Measurements from ENCODE around the gene MPDU1. TPM values are rescaled to one million over a fixed set of nuclear protein-coding genes. Genes with fewer than 3 reads are reported as not detected.

Gene MPDU1
- total RNA-seq, 1 donor, result 127 TPM

DNA sequence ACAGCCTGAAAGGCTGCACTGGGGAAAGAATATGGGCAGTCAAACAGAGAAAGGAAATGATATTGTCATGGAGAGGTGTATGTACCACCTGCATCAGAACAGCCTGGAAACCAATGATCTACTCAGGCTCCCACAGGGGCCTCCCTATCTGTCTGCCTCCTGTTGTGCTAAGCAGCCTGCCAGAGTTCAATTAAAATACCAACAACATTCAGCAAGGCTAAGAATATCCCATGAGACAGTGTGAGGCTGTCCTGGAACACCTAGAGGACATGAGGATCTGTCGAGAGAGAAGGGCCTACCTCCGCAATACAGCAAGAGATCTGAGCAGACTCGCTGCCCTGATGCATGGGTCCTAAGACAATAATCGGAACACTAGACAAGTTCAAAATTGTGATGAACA lies 22.6 kb downstream of the MPDU1 start:
- DNase-seq (ENCODE audit: low read depth), result no peak
- no peak for TF ChIP-seq CTCF (IDR thresholded peaks at IDR 0.05; ENCODE audit: insufficient read depth, low read length)
- no peak overlapping the region for H3K4me3 ChIP-seq (ENCODE audit: low read depth, low read length)

GRCh38 chr17:7610641-7611040 lies 27.0 kb downstream of the MPDU1 start:
- TF ChIP-seq CTCF (IDR thresholded peaks at IDR 0.05; ENCODE audit: insufficient read depth, low read length), result no peak
- no peak overlapping the region for H3K4me3 ChIP-seq (ENCODE audit: low read depth, low read length)
- DNase-seq (ENCODE audit: low read depth), result no peak

DNA sequence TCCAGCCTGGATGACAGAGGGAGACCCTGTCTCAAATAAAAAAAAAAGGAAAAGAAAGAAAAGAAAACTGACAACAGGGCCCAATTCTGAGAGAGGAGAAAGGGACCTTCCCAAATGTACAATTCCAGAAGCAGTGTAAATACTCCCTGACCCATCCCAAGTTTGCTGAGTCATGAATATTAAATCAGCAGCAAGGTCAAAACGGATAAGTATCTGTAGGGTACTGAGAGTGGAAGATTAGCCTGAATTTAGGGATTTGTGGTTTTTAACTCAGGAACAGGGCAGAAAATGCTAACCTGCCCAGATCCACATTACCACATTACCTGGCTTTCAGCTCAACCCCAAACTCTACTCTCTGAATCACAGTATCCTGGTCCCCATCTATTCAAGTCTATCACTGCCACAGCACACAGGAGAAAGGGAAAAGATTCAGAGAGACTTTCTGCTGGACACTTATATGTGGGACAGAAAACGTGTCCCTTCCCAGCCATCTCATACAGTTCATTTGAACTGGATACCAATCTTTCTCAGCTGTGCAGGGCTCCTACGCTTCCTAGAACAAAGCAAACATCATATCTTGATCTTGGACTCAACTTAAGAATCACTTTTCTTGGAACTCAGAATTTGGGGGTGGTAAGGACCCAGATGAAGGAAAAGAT lies 28.1 kb downstream of the MPDU1 start:
- no peak for TF ChIP-seq CTCF (IDR thresholded peaks at IDR 0.05; ENCODE audit: insufficient read depth, low read length)
- peak overlapping the region; percentile 20 for H3K4me3 ChIP-seq (ENCODE audit: low read depth, low read length)
- DNase-seq (ENCODE audit: low read depth), result peak; percentile 21

DNA sequence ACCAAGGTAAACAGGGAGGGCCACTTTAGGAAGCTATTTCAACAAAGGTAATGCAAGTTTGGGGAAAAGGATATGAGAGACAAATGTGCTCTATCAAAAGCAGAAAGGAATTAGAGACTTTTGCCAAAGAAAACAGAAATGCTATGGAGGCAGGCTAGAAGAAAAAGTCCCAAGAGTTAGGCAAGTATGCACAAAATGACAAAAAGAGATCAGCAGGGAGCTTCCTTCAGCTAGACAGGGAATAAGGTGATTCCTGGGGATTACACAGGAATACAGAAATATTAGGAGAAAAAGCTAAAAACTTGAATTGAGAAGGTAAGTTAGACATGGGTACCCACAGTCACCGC lies 28.6 kb downstream of the MPDU1 start:
- DNase-seq (ENCODE audit: low read depth), result peak; percentile 45
- peak overlapping the region; percentile 20 for H3K4me3 ChIP-seq (ENCODE audit: low read depth, low read length)
- TF ChIP-seq CTCF (IDR thresholded peaks at IDR 0.05; ENCODE audit: insufficient read depth, low read length), result no peak

GRCh38 chr17:7613769-7614424 lies 30.2 kb downstream of the MPDU1 start:
- H3K4me3 ChIP-seq (ENCODE audit: low read depth, low read length), result peak overlapping the region; percentile 75
- peak; percentile 43 for DNase-seq (ENCODE audit: low read depth)
- no peak for TF ChIP-seq CTCF (IDR thresholded peaks at IDR 0.05; ENCODE audit: insufficient read depth, low read length)

DNA sequence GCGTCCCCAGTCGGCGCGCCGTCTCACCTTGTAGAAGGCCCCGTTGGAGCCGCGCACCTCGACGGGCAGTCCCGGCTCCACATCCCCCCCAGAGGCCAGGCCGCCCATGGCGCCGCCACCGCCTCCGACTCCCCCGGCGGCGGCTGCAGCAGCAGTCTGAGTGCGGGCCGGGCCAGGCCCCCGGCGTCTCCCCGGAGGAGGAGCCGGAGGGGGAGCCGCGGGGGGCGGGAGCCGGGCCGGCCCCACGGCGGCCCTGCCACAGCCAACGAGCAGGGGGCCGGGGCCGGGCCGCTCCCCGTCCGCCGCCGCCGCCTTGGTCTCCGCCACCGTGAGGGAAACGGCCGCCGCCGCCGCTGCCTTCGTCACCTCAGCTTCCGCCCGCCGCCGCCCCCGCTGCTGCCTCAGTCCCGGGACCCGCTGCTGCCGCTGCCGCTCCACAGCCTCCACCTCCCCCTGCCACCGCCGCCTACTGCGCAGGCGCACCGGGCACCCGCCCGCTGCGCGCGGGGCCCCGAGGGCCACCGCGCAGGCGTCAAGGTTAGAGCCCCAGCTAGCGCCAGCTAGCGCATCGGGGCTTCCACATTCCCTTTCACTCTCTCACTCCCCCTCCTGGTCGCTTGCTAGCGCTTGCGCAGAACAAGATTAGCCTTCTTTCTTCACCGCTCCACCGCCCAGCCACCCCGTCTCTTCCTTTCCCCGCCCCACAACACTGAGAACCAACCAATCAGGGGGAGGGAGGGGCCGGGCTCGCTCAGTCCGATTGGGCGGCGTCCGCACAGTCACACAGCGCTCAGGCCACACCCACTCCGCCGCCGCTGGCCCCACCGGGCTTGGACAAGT lies 31.0 kb downstream of the MPDU1 start, which contains the start of gene FXR2:
Gene FXR2 (minus strand): TSS at position 473 of the 840 bp plus-strand sequence. CDS start 365 bp downstream, at position 108.
- H3K4me3 ChIP-seq (ENCODE audit: low read depth, low read length), result peak within 1 kb of the TSS; percentile 75
- TF ChIP-seq CTCF (IDR thresholded peaks at IDR 0.05; ENCODE audit: insufficient read depth, low read length), result peak; percentile 71
- DNase-seq (ENCODE audit: low read depth), result peak; percentile 100
